Transverse colon (tissue), 3 donors: ENCODE data around the gene OMP.

ENCODE experiments used
- CTCF ChIP-seq, 5 experiments: fragments of 200-600 bp in 3 of 5; fragments of 450-650 bp in 2 of 5; sonication (generic) in 3 of 5; IDR thresholded peaks; 1 replicate in 2 of 5; 2 replicates in 3 of 5; pipeline ENCODE4 v1.5.1; 2016 to 2017; ENCODE audit warnings: antibody characterized with exemption in 5 of 5, inconsistent platforms in 3 of 5, mild to moderate bottlenecking in 2 of 5, moderate library complexity in 1 of 5
- POLR2A ChIP-seq: fragments of 450-650 bp; IDR thresholded peaks from one replicate; pipeline ENCODE4 v1.6.1; 2016; ENCODE audit warnings: antibody characterized with exemption, mild to moderate bottlenecking, moderate library complexity

- TF ChIP-seq CTCF (IDR thresholded peaks at IDR 0.05) (no peak), POLR2A (no peak)
Observed at GRCh38 chr11:77137421-77137820, 34.8 kb downstream of the OMP start.
